Measurements from ENCODE around the gene TNRC6C.

The TNRC6C gene, protein sequence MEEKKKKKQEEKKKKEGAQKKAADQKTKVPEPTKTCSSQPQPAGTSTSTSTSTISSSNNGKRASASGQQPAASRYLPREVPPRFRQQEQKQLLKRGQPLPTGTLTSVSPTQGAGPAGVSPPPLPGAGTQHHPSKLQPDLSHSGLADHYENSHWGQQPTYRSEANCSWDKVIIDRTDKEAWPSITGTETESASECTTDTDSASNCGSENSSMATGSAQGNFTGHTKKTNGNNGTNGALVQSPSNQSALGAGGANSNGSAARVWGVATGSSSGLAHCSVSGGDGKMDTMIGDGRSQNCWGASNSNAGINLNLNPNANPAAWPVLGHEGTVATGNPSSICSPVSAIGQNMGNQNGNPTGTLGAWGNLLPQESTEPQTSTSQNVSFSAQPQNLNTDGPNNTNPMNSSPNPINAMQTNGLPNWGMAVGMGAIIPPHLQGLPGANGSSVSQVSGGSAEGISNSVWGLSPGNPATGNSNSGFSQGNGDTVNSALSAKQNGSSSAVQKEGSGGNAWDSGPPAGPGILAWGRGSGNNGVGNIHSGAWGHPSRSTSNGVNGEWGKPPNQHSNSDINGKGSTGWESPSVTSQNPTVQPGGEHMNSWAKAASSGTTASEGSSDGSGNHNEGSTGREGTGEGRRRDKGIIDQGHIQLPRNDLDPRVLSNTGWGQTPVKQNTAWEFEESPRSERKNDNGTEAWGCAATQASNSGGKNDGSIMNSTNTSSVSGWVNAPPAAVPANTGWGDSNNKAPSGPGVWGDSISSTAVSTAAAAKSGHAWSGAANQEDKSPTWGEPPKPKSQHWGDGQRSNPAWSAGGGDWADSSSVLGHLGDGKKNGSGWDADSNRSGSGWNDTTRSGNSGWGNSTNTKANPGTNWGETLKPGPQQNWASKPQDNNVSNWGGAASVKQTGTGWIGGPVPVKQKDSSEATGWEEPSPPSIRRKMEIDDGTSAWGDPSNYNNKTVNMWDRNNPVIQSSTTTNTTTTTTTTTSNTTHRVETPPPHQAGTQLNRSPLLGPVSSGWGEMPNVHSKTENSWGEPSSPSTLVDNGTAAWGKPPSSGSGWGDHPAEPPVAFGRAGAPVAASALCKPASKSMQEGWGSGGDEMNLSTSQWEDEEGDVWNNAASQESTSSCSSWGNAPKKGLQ (N-terminal part only)

DNA sequence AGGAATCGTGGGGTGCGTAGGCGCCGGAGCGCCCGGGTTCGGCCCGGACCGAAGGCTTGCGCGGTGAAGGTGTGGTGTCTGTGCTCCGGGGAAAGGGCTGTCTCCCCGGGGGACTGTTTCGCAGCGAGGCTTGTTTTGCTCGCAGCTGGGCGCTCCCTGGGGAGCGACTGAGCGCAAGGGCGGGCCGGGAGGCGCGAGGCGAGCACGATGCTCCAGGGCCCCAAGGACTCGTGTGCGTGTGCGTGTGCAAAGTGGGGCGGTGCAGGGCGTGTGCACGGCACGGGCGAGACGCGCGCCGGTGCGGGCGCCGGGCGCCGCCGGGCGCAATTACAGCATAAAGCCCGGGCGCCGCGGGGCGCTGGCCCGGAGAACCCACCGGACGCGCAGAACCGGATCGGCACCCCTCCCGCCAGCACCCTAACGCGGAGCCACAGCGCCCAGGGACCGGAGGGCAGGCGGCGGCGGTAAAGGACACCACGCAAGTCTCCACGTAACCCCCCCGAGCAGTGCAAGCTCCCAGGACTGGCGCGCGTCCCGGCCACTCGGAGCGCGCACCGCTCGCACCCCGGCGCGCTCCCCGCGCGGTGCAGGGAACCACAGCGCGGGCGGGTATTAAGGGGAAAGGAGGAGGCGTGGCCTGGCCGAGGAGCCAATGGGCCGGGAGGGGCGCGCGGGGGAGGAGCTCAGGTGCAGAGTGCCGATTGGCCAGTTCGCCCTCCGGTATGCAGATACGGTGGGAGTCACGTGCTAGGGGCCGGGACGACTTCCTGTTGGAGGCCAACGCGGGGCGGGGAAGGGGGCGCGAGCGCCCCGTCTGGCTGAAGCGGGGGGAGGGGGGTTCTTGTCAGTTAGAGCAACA is at the start of gene TNRC6C:
TNRC6C (plus strand) TSS at position 847 of the 859 bp plus-strand sequence. CDS start 45,504 bp downstream, outside the sequence.
- TF ChIP-seq GATA2 (IDR thresholded peaks at IDR 0.05; ENCODE audit: low read depth, low read length) (peak; percentile 5; the same call in 1 of the 2 replicates), GATA3 (IDR thresholded peaks at IDR 0.05; ENCODE audit: low read depth, low read length) (no peak)

DNA sequence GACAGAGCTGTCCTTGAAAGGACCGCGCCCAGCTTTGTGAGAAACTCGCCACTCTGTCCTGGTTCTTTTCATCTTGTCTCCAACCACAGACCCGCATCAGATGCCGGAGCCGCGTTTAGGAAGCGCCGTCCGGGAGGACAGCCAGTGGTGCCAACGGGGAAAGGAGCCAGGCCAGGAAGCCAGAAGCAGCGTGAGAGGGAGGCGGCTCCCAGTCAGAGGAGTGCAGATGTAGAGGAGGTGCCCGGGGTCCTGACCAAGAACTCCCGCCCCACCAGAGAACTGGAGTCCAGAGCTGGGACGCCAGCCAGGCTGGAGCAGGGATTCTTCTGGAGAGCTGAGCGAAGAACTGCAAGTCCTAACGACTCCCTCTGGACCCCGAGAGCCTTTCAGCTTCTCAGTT is 49.3 kb upstream of the TNRC6C start:
- TF ChIP-seq GATA3 (IDR thresholded peaks at IDR 0.05; ENCODE audit: low read depth, low read length) (no peak), GATA2 (IDR thresholded peaks at IDR 0.05; ENCODE audit: low read depth, low read length) (no peak)

DNA sequence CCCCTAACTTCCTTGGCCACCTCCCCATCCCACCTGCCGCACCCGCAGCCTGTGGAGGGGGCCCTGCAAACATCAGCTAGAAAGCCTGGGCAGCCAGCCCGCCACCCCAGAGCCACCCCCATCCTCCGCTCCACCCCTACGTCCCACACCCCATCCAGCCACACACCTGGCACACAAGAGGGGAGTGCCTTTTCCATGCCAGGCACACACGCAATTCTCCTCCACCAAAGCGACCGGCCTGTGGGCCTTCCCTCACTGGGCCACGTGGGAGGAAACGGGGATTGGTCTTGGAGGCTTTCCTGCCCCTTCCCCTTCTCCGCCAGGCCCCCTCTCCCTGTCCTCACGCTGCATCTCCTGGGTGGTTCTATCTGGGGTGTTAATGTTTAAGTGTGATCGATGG is 48.7 kb upstream of the TNRC6C start:
- no peak for TF ChIP-seq GATA2 (IDR thresholded peaks at IDR 0.05; ENCODE audit: low read depth, low read length)
- TF ChIP-seq GATA3 (IDR thresholded peaks at IDR 0.05; ENCODE audit: low read depth, low read length) = no peak

DNA sequence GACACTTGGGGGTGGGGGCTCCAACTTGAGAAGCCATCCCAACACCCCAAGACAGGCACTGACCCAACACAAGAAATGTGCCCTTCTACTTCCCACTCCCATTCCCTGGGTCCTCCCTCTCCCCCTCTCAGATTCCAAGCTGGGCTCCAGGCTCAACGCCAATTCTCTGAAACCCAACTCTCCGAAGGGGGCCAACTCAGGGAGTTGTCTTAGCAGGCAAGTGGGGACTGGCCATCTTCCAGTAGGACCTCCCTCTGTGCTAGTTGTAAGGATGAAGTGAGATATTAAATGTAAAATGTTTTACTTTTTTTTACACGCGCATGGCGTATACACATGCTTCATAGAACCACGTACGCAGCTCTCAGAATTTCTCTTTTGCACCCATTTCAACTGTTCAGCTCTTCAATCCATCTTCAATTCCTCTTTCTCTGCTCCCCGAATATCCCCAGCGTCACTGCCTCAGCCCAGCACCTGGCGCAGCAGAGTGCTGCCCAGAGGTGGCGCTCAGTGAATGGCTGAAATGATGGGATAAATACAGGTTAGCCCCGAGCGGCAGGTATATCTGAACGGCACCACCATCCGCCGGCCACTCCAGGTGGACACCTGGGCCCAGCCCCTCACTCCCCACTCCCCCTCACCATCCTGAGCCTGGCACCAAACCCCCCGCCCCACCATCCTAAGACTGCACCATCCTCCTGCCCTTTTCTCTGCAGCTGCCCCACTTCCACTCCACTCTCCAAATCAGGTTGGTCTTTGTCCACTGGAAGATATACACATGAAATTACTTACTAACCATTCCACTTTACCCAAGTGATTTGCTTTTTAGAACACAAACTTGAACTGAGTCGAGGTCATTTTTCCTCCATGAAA is 43.9 kb upstream of the TNRC6C start:
- TF ChIP-seq GATA2 (IDR thresholded peaks at IDR 0.05; ENCODE audit: low read depth, low read length) (no peak), GATA3 (IDR thresholded peaks at IDR 0.05; ENCODE audit: low read depth, low read length) (no peak)

DNA sequence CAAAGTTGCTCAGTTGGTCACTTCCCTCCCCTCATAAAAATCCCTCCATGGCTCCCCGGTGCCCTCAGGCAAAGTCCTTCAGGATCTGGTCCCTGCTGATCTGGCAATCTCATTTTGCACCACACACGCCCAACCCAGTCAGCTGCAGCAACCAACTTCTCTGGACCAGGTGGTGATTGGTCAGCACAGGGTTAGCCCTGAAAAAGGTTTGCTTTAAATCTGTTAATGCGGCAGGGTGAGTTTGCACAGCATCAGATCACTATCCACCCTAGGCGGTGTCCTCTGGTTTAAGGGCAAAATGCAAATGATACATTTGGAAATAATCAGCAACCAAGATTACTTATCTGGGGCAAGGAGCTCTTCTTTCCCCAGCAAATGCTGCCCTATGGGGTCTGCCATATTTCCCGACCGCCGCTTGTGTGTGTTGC is 42.9 kb upstream of the TNRC6C start:
- TF ChIP-seq GATA2 (IDR thresholded peaks at IDR 0.05; ENCODE audit: low read depth, low read length) = peak; percentile 93
- peak; percentile 65 for TF ChIP-seq GATA3 (IDR thresholded peaks at IDR 0.05; ENCODE audit: low read depth, low read length)

DNA sequence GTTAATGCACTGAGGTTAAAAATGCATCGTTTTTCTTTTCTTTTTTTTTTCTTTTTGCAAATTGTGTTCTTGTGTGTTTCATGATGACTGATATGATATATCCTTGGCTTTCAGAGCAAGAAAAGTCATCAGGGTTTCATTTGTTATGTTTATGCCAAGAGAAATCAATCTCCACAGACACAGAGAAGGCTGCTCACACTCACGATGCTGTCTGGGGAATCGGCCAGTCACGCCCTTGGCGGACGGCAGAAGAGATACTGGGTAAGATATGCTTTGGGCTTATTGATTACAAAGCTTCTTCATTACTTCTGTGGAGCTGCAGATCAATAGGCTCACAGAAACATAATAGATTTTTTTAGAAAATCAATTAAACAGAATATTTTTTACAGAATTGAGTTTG is 42.2 kb upstream of the TNRC6C start:
- TF ChIP-seq GATA3 (IDR thresholded peaks at IDR 0.05; ENCODE audit: low read depth, low read length) (no peak), GATA2 (IDR thresholded peaks at IDR 0.05; ENCODE audit: low read depth, low read length) (peak; percentile 89)

DNA sequence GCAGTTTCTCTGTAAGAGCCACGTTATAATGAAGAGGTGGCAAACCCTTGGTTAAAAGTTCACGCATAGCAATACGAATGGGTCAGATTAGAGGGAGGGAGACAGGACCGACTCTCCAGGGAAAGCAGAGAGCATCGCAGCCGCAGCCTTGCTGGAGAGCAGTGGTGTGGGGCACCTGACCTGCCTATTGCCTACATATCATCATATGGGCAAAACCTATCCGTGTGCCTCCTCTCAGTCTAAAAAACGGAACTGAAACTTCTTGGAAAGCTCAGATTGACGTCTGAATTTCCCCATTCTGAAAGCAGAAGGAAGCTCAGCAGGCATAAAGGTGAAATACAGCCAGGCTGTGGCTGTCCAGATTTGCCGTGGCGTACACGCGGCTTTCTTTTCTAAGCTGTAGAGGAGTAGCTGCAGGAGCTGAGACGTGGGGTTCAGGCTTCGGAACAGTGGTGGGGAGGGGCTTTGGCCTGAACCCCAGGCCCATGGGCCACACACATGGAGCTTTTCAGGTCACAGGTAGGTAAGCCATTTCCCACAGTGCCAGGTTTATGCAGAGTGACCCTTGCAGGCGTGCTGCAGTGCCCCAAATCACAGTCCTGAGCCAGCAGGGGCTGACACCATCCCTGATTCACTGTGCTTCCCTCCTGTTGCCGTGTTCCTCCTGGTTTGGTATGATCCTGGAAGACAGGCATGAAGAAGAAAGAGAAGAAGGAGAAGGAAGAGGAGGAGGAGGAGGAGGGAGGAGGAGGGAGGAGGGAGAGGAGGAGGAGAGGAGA is 41.6 kb upstream of the TNRC6C start:
- no peak for TF ChIP-seq GATA3 (IDR thresholded peaks at IDR 0.05; ENCODE audit: low read depth, low read length)

DNA sequence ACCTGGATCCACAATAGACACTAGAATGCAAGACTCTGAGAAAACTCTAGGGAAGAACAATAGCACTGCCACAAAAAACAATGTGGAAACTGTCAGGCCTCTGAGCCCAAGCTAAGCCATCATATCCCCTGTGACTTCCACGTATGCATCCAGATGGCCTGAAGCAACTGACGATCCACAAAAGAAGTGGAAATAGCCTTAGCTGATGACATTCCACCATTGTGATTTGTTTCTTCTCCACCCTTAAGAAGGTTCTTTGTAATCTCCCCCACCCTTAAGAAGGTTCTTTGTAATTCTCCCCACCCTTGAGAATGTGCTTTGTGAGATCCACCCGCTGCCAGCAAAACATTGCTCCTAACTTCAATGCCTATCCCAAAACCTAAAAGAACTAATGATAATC is 39.2 kb upstream of the TNRC6C start:
- TF ChIP-seq GATA2 (IDR thresholded peaks at IDR 0.05; ENCODE audit: low read depth, low read length) (no peak), GATA3 (IDR thresholded peaks at IDR 0.05; ENCODE audit: low read depth, low read length) (no peak)

DNA sequence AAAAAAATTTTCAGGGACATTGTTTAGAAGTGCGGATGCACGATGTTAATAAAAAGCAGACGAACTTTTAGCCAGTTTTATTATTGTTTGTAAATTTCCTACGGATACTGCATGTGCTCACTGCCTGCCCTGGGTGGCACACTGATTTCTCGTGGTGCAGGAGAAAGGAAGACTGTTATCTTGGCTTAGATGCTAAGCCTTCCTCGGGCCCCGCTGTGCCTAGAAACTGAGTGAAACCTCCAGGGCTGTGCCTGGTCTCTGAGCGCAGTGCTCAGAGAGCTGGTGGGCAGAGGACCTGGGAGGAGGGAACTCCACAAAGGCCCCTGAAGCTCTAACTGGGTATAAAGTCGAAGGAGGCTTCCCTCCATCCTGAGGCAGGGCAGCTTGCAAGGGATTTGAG is 35.4 kb upstream of the TNRC6C start:
- TF ChIP-seq GATA3 (IDR thresholded peaks at IDR 0.05; ENCODE audit: low read depth, low read length) = no peak
- no peak for TF ChIP-seq GATA2 (IDR thresholded peaks at IDR 0.05; ENCODE audit: low read depth, low read length)

DNA sequence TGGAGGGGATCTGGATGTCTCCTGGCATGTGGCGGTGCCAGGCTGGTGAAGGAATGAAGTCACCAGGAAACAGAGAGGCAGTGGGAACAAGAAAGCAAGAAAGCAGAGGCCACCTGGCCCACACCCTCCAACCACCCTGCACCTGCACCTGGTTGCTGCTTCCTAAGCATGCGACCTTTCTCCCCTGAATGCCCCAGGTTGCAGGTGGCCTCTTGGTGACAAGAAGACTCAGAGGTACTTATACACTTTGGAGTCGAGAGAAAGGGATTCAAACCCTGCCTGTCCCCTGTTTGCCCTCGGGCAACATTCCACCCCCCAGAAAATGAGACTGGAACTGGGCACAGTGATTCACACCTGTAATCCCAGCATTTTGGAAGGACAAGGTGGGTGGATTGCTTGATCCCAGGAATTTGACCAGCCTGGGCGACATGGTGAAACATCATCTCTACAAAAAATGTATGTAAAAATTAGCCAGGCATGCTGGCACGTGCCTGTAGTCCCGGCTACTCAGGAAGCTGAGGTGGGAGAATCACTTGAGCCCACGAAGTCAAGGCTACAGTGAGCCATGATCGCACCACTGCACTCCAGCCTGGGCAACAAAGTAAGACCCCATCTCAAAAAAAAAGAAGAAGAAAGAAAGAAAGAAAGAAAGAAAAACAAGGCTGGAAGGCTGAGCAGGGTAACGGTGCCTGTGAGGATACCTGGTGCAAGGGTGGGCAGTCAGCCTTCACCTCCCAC is 34.6 kb upstream of the TNRC6C start:
- no peak for TF ChIP-seq GATA3 (IDR thresholded peaks at IDR 0.05; ENCODE audit: low read depth, low read length)
- no peak for TF ChIP-seq GATA2 (IDR thresholded peaks at IDR 0.05; ENCODE audit: low read depth, low read length)

DNA sequence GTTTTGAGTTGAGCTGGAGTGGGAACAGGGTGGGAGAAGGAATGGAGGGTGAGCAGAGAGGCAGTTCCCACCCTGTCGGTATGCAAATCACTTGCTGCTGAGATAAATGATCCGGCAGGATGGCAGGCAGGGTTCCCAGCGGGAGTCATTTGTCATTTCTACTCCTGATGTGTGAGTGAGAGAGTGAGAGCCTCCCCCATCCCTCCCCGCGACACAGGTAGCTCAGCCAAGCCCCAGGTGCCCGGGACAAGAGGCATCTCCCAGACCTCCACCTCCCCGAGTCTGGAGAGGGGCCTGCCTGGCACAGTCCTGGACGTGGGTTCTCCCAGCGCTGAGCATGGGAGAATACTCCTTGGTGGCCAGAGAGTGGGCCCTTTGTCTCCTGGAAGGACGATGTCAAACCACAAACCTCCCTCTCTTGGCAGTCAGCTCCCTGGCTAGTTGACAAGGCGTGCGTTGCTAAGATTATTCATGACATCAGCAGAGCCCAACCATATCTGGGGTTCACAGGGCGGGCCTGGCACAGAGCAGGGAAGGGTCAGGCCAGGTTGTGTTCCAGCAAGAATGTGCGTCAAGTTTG is 33.7 kb upstream of the TNRC6C start:
- TF ChIP-seq GATA2 (IDR thresholded peaks at IDR 0.05; ENCODE audit: low read depth, low read length) (no peak), GATA3 (IDR thresholded peaks at IDR 0.05; ENCODE audit: low read depth, low read length) (no peak)

Measured in SH-SY5Y (cell line).